Stimulated activated CD4-positive, alpha-beta T cell treated with anti-CD3 and anti-CD28 coated beads, Interleukin-4, amount 100 ng/mL, for 1 hour (primary cell): Measurements from ENCODE around the gene HOXC4.
"Not testable (repeated sequence)": the region's sequence is repeated elsewhere in the genome, so short reads cannot be mapped to it uniquely, and the experiment has no call there.

Experiments used
- DNase-seq: peaks from one replicate; pipeline ENCODE4 v3.0.0-alpha.2; 2020

The HOXC4 gene

GRCh38 chr12:54042033-54042432 lies 11.6 kb upstream of the HOXC4 start:
- not testable (repeated sequence) for DNase-seq

GRCh38 chr12:54042970-54043853 lies 10.4 kb upstream of the HOXC4 start:
- DNase-seq = no peak

- DNase-seq = no peak
Observed at GRCh38 chr12:54044425-54045103, 9.1 kb upstream of the HOXC4 start.

- no peak for DNase-seq
Observed at GRCh38 chr12:54045401-54045800, 8.2 kb upstream of the HOXC4 start.

- DNase-seq = no peak
Observed at GRCh38 chr12:54045868-54046521, 7.6 kb upstream of the HOXC4 start.

GRCh38 chr12:54046809-54047159 lies 6.9 kb upstream of the HOXC4 start:
- no peak for DNase-seq

- DNase-seq = no peak
Observed at GRCh38 chr12:54047160-54047963, 6.3 kb upstream of the HOXC4 start.

- no peak for DNase-seq
Observed at GRCh38 chr12:54047964-54048303, 5.7 kb upstream of the HOXC4 start.

GRCh38 chr12:54048406-54049093 lies 5.1 kb upstream of the HOXC4 start:
- DNase-seq = no peak

GRCh38 chr12:54049108-54049507 lies 4.5 kb upstream of the HOXC4 start:
- DNase-seq = no peak

GRCh38 chr12:54050482-54050810 lies 3.2 kb upstream of the HOXC4 start:
- no peak for DNase-seq

- DNase-seq = no peak
Observed at GRCh38 chr12:54051026-54051842, 2.4 kb upstream of the HOXC4 start.

- no peak for DNase-seq
Observed at GRCh38 chr12:54051874-54052437, 1.7 kb upstream of the HOXC4 start.

GRCh38 chr12:54052438-54053002 lies 1.1 kb upstream of the HOXC4 start:
- no peak for DNase-seq

- DNase-seq = no peak
Observed at GRCh38 chr12:54053003-54053750, 458 bp upstream of the HOXC4 start.

- no peak for DNase-seq
Observed at GRCh38 chr12:54054742-54055194, 1.1 kb downstream of the HOXC4 start.

- DNase-seq = no peak
Observed at GRCh38 chr12:54055552-54055951, 1.9 kb downstream of the HOXC4 start.

GRCh38 chr12:54056110-54056509 lies 2.5 kb downstream of the HOXC4 start:
- DNase-seq = no peak

GRCh38 chr12:54058128-54058768 lies 4.6 kb downstream of the HOXC4 start:
- DNase-seq = no peak

GRCh38 chr12:54059668-54060067 lies 6.0 kb downstream of the HOXC4 start:
- DNase-seq = no peak
